Stimulated activated CD4-positive, alpha-beta T cell treated with anti-CD3 and anti-CD28 coated beads, Interleukin-4, amount 100 ng/mL, for 48 hours (primary cell): Measurements from ENCODE around the gene NATD1.
A peak's percentile ranks its signal among the peaks of the same experiment; 100 is the strongest.

Experiments
- DNase-seq, 2 donors: peaks; one replicate each; pipeline ENCODE4 v3.0.0-alpha.2; 2020; ENCODE audit warnings: low read depth in 2 of 2

Gene NATD1

DNA sequence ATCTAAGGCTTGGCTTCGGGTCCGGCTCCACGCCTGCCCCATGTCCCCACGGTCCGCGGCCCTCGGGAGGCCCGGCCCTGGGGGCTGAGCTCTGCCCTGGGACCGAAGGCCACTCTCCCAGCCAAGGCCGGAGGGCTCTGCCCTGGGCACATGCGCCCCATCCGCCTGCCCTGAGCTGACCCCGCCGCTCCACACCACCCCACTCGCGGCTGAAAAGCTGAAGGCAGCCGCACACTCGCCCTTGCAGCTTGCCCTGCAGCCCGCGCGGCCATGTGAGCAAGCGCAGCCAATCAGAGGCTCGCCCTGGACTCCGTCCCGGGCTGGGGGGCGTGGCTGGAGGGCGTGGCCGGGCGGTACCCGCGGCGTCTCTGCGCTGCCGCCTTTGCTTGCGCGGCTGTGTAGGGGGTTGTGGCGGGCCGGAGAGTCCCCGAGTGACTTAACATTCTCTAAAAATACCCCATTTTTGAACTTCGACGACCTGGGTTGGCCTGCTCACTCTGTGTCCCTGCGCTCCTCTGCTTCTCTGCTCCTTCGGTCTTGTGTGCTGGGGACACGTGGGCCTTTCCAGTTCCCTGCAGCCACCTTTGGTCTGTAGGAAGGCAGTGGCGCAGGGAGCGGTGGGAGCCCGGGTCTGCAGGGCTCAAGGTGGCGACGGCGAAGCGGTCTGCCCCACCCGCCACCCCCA lies 22.5 kb upstream of the NATD1 start:
- DNase-seq, result peak; percentile 97 to 98

DNA sequence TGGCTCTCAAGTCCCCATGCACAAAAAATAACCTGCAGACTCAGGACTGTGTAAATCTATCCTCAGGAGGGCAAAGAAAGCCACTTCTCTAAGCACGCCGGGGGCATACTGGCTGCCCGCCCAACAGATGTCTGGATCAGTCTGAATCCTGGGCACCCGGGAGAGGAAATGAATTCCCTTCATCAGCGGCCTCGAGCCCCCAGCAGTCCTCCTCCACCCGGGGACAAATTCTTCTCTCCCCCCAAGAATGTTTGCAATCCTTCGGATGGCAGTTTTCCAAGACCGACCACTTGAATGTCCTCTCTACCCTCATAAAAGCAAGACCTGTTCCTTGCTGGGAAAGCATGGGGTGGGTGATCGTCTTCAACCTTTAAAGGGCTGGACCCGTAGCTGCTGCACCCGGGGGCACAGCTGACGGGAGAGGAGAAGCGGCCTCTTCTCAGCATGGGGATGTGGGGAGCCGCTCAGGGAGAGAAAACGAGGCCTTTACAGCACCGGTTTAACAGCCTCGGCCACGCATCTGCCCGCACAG lies 21.9 kb upstream of the NATD1 start:
- DNase-seq, result no peak

DNA sequence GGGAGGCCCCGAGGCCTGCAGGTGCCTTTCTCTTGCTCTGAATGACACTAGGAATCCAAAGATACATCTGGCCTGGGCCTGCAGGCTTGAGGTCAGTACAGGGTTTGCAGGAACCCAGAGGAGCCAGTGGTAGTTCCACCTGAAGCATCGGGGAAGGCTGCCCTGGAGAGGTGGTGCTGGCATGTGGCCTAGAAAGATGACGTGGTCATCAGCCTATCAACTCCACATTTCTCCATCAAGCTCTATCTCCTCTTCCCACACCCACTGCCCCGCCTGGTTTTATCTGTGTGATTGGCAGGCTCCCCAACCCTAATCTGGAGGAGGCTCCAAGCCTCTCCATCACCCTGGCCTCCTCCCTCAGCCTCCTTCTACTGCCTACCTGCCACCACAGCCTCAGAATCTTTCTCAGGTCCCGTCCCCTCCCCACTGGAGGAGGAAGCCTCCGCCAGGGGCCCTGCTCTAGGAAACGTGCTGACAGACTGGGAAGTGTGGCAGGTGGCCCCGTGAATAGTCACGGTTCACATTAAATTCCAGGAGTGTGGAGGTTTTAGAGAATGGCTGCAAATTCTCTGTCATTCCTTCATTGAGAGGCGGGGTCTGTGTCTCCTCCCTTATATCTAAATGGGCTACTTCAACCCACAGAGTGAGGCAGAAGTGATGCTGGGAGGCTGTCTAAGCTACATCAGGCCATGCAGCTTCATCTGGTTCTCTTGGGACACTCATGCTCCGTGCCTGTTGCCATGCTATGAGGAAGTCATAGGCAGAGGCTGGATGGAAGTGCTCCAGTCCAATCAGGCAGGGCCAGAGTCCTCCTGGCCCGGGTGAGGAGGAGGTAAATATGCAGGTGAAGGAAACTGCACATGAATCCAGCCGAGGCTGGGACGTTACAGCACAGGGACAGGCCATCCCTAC lies 19.9 kb upstream of the NATD1 start:
- no peak for DNase-seq

DNA sequence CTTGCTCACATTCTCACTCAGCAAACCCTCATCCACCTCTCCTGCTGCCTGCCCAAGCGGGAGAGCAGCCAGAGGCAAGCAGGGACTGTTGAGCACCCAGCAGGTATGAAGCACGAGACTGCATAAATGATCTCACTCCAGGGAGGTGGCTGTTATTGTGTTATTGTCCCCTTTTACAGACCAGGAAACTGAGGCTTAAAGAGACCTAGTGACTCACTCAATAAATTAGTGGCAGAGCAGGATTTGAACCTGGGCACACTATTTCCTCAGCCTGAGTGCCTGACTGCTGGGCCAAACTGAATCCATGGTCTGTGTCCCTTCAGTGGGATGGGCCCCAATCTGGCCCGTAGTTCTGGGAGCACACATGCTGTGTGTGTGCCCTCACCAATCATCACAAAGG lies 19.0 kb upstream of the NATD1 start:
- no peak for DNase-seq

DNA sequence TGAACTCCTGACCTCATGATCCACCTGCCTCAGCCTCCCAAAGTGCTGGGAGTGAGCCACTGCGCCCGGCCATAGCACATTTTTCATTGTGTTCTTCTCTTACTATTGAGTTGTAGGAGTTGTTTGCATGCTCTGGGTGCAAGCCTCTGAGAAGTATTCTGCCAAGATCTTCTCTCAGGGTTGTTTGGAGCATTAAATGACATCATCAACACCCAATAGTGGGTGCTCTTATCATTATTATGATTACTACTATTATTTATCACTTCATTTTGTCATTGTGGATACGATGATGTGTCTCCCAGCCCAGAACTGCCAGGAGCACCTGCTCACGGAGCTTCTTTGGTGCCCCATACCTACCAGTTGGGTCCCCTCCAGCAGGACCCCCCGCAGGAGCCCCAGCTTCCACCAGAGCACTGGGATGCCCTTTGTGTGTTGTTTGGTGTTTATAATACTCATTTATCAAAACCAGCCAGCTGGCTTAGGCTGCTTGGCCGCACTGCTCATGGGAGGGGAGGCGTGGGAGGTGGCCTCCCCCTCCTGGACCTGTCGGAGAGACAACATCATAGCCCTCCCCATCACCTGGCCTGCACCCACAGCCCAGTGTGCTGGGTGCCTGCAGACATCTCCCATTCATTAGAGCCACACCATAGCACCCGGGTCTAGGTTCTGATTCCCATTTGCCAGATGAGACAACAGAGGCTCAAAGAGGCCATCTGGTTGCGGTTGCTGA lies 18.4 kb upstream of the NATD1 start:
- DNase-seq, result no peak

DNA sequence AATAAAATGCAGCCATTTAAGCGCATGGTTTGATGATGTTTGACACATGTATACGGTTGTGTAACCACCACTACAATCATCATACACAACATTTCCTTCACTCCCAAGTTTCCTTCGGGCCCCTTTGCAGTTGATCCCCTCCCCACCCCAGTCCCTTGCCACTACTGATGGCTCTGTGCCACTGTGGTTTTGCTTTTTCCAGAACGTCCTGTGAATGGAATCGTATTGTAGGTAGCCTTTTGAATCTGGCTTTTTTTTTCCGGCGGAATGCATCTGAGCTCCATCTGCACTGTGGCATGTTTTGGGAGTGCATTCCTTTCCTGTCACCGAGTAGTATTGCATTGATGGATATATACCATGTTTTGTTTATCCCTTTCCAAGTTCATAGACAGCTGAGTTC lies 16.2 kb upstream of the NATD1 start:
- no peak for DNase-seq

DNA sequence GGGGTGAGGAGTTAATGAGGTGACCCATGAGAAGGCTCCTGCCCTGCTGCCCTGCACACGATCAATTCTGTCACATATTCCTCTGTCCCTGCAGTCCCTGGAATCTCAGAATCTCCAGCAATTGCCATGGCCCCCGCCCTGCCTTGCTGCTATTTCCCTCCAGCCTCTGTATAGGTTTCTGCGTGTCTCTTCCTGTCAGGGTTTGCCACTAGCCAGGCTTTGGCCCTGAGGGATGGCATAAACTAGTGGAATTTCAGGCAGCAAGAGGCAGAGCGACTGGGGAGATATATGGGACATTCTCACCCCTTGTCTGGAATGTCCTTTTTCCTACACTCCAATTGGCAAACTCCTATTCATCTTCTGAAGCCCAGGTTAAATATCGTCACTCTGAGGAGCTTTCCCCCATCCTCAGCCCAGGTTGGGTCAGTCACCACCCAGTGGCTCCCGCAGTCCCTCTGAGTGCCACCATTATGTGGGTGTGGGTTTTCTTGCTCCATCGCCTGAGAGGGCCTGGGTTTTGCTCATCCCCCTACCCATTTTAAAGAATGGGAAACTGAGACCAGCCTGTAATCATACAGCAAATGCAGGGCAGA lies 15.5 kb upstream of the NATD1 start:
- DNase-seq, result no peak

DNA sequence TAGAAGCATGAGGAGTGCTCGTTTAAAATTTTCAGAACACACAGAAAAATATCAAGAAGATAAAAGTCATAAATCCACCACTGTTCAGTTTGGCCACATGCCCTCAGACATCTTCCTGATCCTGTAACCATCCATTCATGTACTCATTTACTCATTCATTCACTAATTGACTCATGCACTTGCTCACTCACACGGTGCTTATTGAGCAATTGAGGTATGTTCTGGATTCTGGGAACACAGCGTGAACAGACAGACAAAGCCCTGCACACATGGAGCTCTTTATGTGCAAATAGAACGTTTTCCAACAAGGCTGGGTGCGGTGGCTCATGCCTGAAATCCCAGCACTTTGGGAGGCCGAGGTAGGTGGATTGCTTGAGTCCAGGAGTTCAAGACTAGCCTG lies 10.2 kb upstream of the NATD1 start:
- DNase-seq, result no peak

DNA sequence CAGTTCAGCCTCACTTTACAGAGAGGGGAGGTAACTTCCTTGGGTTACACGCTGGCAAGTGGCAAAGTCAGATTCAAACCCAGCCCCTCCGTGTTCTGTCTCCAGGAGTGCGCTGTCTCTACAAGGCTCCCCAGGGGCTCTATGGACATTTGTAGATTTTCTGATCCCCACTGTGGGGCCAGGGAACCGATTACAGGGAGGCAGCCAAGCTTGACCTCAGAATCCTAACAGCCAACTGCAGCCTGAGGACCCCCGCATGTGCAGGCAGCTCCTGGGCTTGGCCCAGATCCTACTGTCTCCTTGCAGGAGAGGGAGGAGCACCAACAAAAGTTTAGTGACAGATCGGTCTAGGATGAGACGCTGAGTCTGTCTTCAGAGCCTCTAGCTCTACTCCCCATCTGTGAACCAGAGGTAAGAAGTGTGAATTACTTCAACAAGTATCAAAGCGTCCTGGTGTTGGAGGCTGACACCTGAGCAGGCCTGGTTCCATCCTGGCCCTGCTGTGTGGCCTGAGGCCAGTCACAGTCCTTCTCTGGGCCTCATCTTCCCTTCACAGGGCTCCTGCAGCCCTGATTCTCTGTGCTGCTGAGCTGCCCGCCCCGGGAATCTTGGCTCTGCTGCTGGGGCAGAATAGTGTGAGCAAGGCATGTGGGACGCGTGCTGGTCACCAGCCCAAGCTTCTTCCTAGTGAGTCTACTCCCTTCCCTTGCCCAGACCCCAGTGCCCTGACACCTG lies 9.2 kb upstream of the NATD1 start:
- DNase-seq, result no peak

DNA sequence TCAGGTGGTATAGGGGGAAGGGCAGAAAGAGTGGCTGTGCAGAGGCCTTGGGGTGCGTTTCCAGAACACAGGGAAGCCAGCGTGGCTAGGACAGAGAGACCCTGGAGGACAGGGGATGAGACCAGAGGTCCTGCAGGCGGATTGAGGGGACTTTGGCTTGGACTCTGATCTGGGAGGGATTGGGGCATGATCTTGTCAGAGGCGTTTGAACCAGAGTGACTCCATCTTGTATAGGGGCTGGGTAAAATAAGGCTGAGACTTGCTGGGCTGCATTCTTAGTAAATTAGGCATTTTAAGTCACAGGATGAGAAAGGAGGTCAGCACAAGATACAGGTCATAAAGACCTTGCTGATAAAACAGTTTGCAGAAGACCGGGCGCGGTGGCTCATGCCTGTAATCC lies 5.4 kb upstream of the NATD1 start:
- no peak for DNase-seq

DNA sequence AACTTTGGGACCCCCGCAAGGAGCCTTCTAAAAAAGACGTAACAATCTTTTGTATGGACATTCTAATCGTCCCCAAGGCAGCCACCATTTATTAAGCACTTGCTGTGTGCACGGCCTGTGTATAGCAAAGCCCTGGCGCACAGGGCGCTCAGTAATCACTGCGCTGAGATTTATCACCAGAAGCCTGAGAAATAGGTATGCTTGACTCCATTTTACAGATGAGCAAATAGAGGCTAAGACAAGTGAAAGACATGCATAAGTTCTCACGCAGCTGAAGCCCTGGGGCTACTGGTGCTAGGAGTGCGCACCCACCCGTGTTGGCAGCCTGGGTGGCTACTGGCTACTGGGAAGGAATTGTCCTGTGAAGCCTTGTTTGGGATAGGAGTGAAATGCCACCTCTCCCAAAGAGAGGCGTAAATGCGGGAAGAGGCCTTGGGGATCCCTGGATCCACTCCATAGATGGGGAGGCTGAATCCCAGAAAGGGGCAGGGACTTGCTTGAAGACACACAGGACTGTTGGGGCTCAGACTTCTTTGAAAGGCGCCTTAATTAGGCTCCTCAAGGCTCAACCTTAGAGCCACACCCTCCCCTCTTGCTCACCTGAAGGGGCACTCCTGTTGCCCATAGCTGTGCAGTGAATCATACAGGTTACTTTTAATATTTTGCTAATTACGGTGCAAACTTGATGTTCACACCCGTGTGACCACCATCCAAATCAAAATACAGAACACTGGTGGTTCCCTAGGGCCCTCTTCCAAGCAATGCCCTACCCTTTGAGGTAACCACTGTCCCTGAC lies 634 bp upstream of the NATD1 start:
- no peak for DNase-seq

DNA sequence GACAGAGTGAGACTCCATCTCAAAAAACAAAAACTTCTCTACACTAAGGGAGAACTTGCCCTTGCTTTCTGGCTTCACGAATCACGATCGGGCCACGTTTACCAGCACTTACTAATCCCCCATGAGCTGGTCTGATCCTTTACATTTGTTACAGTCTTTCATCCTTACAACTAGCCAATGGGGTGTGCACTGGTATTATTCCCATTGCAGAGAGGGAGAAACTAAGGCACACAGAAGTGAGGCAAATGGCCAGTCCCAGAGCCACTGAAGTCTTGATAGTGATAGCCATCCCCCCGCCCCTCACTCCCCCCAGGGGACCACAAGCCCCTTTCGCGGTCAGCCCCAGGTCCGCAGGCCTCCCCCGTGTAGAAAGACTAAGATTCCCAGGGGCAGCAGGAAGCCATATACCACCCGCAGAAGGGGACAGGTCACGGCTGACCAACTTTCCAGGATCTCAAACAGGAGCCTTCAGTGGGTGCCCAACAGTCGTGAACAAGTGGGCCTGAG lies 868 bp downstream of the NATD1 start:
- no peak for DNase-seq

DNA sequence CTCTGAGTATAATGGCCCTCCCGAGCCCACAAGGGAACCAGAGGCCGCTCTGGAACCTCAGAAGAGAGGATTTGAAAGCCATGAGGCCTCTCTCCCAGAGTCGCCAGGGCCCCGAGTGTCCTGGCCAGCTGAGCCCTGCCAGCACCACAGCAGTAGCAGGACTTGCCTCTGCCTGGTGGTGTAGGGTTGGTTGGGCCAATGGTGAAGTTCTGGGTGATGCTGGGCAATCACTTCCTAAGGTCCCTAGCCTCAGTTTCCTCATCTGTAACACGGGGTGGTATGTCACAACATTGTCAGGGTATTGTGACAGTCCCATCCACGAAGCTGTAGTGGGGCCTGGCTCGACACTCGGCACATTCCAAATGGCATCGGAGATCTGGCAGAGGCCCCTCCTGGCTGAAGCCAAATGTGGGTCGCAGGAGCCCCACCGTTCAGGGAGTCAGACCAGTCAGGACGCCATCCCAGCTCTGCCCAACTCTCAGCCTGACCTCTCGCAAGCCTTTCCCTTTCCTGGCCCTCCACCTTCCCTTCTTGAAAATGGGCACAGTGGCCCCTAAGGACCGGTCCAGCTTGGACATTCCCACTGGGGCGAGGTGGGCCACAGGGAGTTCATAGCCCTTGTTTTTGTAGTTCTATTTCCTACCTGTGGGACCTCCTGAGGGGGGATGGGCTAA lies 1.7 kb downstream of the NATD1 start:
- no peak for DNase-seq

DNA sequence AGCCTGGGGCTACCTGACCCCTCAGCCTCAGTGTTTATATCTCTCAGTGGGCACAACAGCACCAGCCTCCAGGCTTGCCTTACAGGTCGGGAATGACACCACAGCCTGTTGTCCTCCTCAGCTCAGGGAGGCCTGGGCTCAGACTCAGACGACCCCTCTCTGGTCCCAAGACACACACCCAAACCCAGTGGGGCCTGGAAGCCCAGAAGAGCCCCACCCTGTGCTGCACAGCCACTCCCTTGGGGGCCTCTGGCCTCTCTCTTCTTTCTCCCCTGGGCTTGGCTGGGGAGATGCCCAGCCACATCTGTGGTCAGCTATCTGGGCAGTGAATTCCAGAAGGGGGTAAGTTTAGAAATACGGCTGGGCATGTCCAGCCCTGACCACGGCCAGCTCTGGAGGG lies 2.4 kb downstream of the NATD1 start:
- no peak for DNase-seq

DNA sequence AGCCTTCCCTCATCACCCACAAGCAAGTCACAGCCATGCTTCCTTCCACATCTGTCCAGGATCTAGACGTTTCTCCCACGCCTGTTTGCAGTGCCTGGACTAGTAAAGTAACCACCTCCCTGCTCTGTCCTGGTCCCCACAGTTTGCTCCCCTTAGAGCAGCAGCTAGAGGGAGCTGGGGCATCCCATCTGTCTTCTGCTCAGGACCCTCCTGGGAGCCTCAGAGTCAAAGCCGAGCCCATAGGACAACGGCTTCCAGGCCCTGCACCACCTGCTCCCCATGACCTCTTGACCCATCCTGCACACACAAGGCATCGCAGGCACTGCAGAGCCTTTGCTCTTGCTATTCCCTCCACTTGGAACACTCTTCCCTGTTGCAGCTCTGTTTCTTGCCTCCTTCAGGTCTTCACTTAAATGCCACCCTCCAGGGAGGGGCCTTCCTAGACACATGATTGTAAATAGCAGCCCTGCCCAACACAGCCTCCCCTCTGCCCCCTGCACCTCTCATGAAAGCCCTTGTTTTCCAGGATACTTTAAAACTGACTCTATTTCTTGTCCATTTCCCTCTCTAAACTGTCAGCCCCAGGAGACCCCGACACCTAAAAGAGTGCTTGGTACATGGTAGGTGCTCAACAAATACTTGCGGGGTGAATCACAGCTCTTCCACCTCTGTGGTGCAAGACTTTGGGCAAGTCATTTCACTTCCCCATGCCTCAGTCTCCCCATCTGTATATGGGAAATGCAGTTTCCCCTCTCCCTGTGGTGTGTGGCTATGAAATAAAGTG lies 3.1 kb downstream of the NATD1 start:
- DNase-seq, result no peak

DNA sequence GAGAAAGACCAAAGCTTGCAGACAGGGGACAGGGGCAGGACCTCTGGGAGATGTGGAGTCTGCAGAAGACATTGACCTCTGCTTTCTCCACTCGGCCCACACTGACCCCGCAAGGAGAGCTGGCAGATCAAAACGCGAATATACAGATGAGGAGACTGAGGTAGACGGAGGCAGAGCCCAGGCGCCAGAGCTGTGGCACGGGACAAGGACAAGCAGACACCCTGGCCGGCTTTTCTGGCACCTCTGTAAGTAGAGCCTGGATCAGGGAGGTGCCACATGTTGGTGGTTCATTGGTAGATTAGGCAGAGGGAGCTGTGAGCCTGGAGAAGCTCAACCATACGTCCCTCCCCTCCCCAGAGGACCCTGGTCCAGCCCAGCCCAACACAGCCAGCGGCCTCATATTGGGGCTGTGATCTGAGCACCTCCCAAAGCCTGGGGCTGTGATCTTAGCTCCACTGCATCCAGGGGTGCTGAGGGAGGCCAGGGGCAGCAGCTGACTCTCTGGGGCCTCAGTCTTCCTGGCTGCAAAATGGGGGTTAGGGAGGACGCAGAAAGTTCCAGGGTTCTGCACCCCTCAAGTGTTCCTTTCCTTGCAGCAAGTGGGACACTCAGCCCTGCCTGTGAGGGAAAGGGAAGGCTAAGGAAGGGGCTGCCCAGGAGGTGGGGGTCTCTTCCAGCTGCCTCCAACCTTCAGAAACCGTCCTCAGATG lies 4.0 kb downstream of the NATD1 start:
- no peak for DNase-seq

DNA sequence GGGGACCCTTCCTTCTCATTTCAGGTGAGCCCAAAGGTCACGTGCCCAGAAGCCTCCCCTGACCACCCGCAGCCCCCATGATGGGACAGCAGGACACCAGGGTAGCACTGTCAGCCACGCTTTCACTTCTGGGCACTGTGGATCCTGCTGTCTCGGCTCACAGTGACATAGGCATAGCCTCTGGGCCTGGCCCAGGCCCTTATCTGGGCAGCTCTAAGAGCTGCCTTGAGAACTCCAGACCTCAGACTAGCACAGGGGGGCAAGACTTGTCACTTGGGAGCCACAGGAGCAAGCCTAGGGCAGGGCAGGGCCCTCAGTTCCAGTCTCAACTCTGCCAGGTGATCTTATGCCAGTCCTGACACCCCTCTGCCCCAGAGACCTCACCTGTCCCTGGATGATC lies 4.7 kb downstream of the NATD1 start:
- DNase-seq, result no peak

DNA sequence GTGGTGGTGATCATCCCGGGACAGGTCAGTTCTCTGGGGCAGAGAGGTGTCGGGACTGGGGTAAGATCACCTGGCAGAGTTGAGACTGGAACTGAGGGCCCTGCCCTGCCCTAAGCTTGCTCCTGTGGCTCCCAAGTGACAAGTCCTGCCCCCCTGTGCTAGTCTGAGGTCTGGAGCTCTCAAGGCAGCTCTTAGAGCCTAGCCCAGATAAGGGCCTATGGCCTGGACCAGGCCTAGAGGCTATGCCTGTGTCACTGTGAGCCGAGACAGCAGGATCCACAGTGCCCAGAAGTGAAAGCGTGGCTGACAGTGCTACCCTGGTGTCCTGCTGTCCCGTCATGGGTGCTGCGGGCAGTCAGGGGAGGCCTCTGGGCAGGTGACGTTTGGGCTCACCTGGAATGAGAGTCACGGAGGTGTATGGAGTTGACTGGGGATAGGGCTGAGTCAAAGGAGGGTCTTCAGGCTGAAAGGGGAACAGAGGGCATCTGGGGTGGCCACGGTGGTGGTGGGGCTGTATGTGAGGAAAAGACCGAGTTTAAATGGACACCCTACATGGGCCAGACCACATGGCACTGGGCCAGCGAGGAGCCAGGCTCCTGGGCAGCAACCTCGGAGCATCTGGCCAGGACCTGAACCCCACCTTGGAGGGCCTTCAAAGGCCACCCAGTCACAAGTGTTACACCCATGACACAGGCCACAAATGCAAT lies 5.5 kb downstream of the NATD1 start:
- no peak for DNase-seq
